Testis (tissue), 5 donors: Measurements from ENCODE around the gene ANKRD40CL. TPM values are rescaled to one million over a fixed set of nuclear protein-coding genes. Genes with fewer than 3 reads are reported as not detected.

ENCODE experiments used
- DNase-seq: peaks from one replicate; pipeline ENCODE4 v3.0.0-alpha.2; 2019
- H3K27ac ChIP-seq, 2 donors: fragments of 200-600 bp; sonication (generic); one replicate each; pipeline ENCODE4 v1.5.1; 2019
- H3K27me3 ChIP-seq: fragments of 200-600 bp; sonication (generic); one replicate; pipeline ENCODE4 v1.5.1; 2019
- H3K36me3 ChIP-seq: fragments of 200-600 bp; sonication (generic); one replicate; pipeline ENCODE4 v1.5.1; 2017; ENCODE audit warnings: low read depth; ENCODE audit errors: missing control alignments
- H3K4me1 ChIP-seq: fragments of 200-600 bp; sonication (generic); one replicate; pipeline ENCODE4 v1.5.1; 2019
- H3K4me3 ChIP-seq, 2 donors: fragments of 200-600 bp; sonication (generic); one replicate each; pipeline ENCODE4 v1.5.1; 2017 to 2019
- H3K9me3 ChIP-seq: fragments of 200-600 bp; sonication (generic); one replicate; pipeline ENCODE4 v1.5.1; 2017
- POLR2A ChIP-seq: fragments of 450-650 bp; IDR thresholded peaks from one replicate; pipeline ENCODE4 v1.6.1; 2017; ENCODE audit warnings: antibody characterized with exemption, mild to moderate bottlenecking, moderate library complexity
- WGBS, 2 donors: methylation state at CpG; one replicate each; pipeline ENCODE4 v1.1.5; 2018; 5-methylcytosine and 5-hydroxymethylcytosine counted together
- intact Hi-C: fragments of 100-400 bp; cut with DNase I; formaldehyde crosslinking; loops from one replicate; pipeline ENCODE4 v1.15.1; 2023; ENCODE audit warnings: low total_unique reads
- long read RNA-seq, 2 donors: transcript quantifications; one replicate each; lab custom pipeline, GENCODE V29; 2026
- polyA plus RNA-seq: library from polyadenylated mRNA; stranded (reverse); fragments of 350-450 nt; fragmentation: Illumina TruSeq; extraction: RNeasy Lipid Tissue Mini Kit (QIAGEN cat#74804); gene quantifications from one replicate; pipeline ENCODE4 v1.2.3, GENCODE V29; 2014; ENCODE audit warnings: low read depth, low replicate concordance; ENCODE audit not compliant: insufficient read depth
- total RNA-seq, 2 donors: library from RNA; depleted of rRNA; stranded (reverse); fragments of >200 nt; gene quantifications; one replicate each; pipeline ENCODE4 v1.2.3, GENCODE V29; 2016
- TF ChIP-seq, protein P1 (sequence below), 3 experiments: fragments of 450-650 bp in 2 of 3; fragments of 200-600 bp in 1 of 3; sonication (generic) in 1 of 3; IDR thresholded peaks; one replicate each; pipeline ENCODE4 v1.5.1; 2016 to 2019; ENCODE audit warnings: antibody characterized with exemption in 3 of 3, mild to moderate bottlenecking in 2 of 3, moderate library complexity in 1 of 3

ANKRD40CL gene, protein sequence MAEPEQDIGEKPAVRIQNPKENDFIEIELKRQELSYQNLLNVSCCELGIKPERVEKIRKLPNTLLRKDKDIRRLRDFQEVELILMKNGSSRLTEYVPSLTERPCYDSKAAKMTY
- not detected for total RNA-seq
- not detected for polyA plus RNA-seq
- long read RNA-seq, donor 1, result 0 reads
- long read RNA-seq, donor 2, result 0 reads

DNA sequence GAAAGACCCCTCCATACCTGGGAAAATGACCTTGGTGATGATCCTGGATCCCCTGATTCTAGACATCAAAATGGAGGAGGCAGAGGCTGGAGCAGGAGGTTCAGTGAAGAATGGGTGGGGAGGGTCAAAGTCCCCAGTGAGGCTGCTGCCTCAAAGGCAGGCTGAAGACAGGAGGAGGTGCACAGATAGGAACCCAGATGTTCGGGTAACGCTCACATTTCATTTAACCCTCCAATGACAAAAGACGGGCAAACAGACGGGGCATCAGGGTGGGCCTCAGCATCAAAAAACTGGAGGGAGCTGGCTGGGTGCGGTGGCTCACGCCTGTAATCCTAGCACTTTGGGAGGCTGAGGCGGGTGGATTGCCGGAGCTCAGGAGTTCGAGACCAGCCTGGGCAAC is at the start of gene ANKRD40CL:
TSS of gene ANKRD40CL (minus strand) at position 73 of the 400 bp plus-strand sequence. CDS start 605 bp downstream, outside the sequence.
- Histone ChIP-seq H3K27ac (no peak within 1 kb of the TSS), H3K4me3 (no peak within 1 kb of the TSS), H3K27me3 (no peaks in the 10 kb centered on the region), H3K4me1 (no peaks in the 10 kb centered on the region), H3K9me3 (no peaks in the 10 kb centered on the region), H3K36me3 (no peaks in the 10 kb centered on the region)
- WGBS, 2 donors, result 92 to 95% methylated on average over 9 of the region's 9 CpGs
- TF ChIP-seq POLR2A, result no peak
- TF ChIP-seq, protein P1, sequence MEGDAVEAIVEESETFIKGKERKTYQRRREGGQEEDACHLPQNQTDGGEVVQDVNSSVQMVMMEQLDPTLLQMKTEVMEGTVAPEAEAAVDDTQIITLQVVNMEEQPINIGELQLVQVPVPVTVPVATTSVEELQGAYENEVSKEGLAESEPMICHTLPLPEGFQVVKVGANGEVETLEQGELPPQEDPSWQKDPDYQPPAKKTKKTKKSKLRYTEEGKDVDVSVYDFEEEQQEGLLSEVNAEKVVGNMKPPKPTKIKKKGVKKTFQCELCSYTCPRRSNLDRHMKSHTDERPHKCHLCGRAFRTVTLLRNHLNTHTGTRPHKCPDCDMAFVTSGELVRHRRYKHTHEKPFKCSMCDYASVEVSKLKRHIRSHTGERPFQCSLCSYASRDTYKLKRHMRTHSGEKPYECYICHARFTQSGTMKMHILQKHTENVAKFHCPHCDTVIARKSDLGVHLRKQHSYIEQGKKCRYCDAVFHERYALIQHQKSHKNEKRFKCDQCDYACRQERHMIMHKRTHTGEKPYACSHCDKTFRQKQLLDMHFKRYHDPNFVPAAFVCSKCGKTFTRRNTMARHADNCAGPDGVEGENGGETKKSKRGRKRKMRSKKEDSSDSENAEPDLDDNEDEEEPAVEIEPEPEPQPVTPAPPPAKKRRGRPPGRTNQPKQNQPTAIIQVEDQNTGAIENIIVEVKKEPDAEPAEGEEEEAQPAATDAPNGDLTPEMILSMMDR (IDR thresholded peaks at IDR 0.05), result no peak
- no peak for DNase-seq
- intact Hi-C loops, result no loop called here

DNA sequence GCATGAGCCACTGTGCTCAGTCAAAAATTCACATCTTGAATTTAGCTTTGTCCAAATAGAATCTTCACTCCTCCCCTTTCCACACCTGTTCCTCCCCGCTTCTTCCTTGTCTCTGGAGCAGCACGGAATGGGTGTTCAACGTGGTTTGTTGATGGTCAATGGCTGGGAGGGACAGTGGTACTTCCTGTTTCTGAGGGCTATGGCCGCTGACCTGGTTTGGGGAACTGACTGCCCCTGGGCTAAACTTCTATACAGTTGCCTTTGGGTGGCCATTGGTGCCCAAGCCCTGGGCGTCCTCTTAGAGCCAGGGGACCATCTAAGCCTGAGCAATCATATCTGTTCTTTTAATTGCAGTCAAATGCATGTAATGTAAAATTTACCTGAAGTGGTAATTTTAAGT is 49.0 kb upstream of the ANKRD40CL start:
- Histone ChIP-seq H3K36me3 (no peaks in the 10 kb centered on the region), H3K4me1 (no peaks in the 10 kb centered on the region), H3K27me3 (no peaks in the 10 kb centered on the region), H3K9me3 (no peaks in the 10 kb centered on the region), H3K4me3 (no peak overlapping the region), H3K27ac (no peak overlapping the region)
- 91 to 96% methylated on average over 5 of the region's 5 CpGs for WGBS, 2 donors
- DNase-seq, result no peak
- TF ChIP-seq, protein P1 (IDR thresholded peaks at IDR 0.05), result no peak
- TF ChIP-seq POLR2A, result no peak
- intact Hi-C loops, result no loop called here

DNA sequence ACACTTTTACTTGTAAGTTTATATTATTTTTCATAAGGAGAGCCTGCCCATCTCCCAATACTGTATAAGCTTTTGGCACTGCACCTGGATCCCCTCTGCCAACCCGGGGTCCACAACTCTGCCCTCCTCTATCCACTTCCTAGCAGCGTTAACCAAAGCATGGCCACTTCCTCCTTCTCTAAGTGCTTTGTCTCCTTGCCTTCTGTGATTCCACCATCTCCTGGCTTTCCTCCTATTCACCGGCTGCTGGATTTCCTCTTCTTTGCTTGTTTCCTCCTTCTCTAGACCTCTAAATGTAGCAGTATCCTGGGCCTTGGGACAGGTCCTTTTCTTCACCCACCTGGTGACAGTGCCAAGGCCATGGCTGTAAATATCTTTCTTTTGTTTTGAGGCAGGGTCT is 48.1 kb upstream of the ANKRD40CL start:
- intact Hi-C loops, result no loop called here
- WGBS, 2 donors, result 57 to 82% methylated on average over 3 of the region's 3 CpGs
- Histone ChIP-seq H3K27me3 (no peaks in the 10 kb centered on the region), H3K9me3 (no peaks in the 10 kb centered on the region), H3K4me3 (no peak overlapping the region), H3K4me1 (no peaks in the 10 kb centered on the region), H3K36me3 (no peaks in the 10 kb centered on the region), H3K27ac (no peak overlapping the region)
- TF ChIP-seq, protein P1 (IDR thresholded peaks at IDR 0.05), result no peak
- DNase-seq, result no peak

DNA sequence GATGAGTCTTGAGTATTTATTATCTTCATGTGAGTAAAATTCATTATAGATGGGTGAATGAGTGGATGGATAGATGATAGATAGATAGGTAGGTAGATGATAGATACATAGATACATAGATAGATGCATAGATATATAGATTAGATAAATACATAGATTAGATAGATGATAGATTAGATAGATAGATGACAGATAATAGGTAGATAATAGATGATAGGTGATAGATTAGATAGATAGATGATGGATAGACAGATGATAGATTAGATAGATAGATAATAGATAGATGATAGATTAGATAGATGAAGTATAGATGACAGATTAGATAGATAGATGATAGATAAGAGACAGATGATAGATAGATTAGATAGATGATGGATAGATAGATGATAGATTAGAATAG is 46.3 kb upstream of the ANKRD40CL start:
- no peaks in the 10 kb centered on the region for H3K36me3 ChIP-seq
- TF ChIP-seq, protein P1 (IDR thresholded peaks at IDR 0.05), result no peak
- TF ChIP-seq POLR2A, result no peak
- H3K9me3 ChIP-seq, result no peaks in the 10 kb centered on the region
- no peak for DNase-seq
- H3K4me3 ChIP-seq, result no peak overlapping the region
- H3K27ac ChIP-seq, result no peak overlapping the region
- intact Hi-C loops, result no loop called here
- H3K27me3 ChIP-seq, result no peaks in the 10 kb centered on the region
- peaks cover 3% of the 10 kb centered on the region for H3K4me1 ChIP-seq

DNA sequence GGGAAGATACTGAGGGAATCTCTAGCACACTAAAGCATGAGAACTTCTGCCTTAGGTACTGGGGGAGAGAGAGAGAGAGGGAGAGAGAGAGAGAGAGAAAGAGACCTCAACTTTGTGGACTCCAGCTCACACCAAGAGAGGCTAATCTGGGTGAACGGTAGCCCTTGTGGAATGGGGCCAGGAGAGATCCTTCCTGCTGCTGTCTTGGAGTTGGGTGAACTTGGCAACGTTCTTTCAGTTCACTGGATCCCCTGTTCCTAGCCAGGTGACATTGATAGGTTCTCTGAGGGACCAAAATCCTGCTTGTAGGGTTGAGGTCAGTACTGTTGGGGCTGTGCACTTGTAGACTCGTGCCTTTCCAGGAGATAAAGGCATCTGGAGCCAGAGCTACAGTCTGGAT is 41.6 kb upstream of the ANKRD40CL start:
- TF ChIP-seq POLR2A, result no peak
- TF ChIP-seq, protein P1 (IDR thresholded peaks at IDR 0.05), result no peak
- Histone ChIP-seq H3K27ac (no peak overlapping the region), H3K27me3 (no peaks in the 10 kb centered on the region), H3K4me1 (peaks cover 3% of the 10 kb centered on the region), H3K9me3 (no peaks in the 10 kb centered on the region), H3K4me3 (no peak overlapping the region), H3K36me3 (no peaks in the 10 kb centered on the region)
- 63 to 64% methylated on average over 3 of the region's 3 CpGs for WGBS, 2 donors
- DNase-seq, result no peak
- intact Hi-C loops, result no loop called here
